Ishikawa (cell line): ENCODE data around the gene RHBDD3.

ENCODE experiments used
- CEBPB ChIP-seq: IDR thresholded peaks from 2 replicates; pipeline ENCODE4 v1.6.1; 2012
- CREB1 ChIP-seq: IDR thresholded peaks from 2 replicates; pipeline ENCODE4 v1.6.1; 2012; ENCODE audit warnings: low read depth
- EGR1 ChIP-seq: IDR thresholded peaks from 2 replicates; pipeline ENCODE4 v1.6.1; 2012
- EP300 ChIP-seq: IDR thresholded peaks from 2 replicates; pipeline ENCODE4 v1.6.1; 2012; ENCODE audit warnings: borderline replicate concordance
- FOXM1 ChIP-seq: IDR thresholded peaks from 2 replicates; pipeline ENCODE4 v1.6.1; 2012; ENCODE audit warnings: low read depth, borderline replicate concordance
- RAD21 ChIP-seq: IDR thresholded peaks from 2 replicates; pipeline ENCODE4 v1.6.1; 2012; ENCODE audit warnings: low read depth
- TAF1 ChIP-seq: IDR thresholded peaks from 2 replicates; pipeline ENCODE4 v1.6.1; 2012; ENCODE audit warnings: low read depth, mild to moderate bottlenecking
- TCF12 ChIP-seq: IDR thresholded peaks from 2 replicates; pipeline ENCODE4 v1.6.1; 2012; ENCODE audit warnings: low read depth
- YY1 ChIP-seq: IDR thresholded peaks from 2 replicates; pipeline ENCODE4 v1.6.1; 2012; ENCODE audit warnings: low read depth
- ZBTB7A ChIP-seq: IDR thresholded peaks from 2 replicates; pipeline ENCODE4 v1.6.1; 2012; ENCODE audit warnings: low read depth
- TF ChIP-seq, protein P1 (sequence below): IDR thresholded peaks from 2 replicates; pipeline ENCODE4 v1.6.1; 2012
- TF ChIP-seq, protein P2 (sequence below): IDR thresholded peaks from 2 replicates; pipeline ENCODE4 v1.6.1; 2012
- TF ChIP-seq, protein P3 (sequence below): IDR thresholded peaks from 2 replicates; pipeline ENCODE4 v1.6.1; 2012; ENCODE audit warnings: low read depth, mild to moderate bottlenecking

- no peak for TF ChIP-seq YY1
- TF ChIP-seq, protein P1, sequence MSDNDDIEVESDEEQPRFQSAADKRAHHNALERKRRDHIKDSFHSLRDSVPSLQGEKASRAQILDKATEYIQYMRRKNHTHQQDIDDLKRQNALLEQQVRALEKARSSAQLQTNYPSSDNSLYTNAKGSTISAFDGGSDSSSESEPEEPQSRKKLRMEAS = no peak
- no peak for TF ChIP-seq TAF1
- no peak for TF ChIP-seq ZBTB7A
- no peak for TF ChIP-seq FOXM1
- no peak for TF ChIP-seq RAD21
- TF ChIP-seq, protein P2, sequence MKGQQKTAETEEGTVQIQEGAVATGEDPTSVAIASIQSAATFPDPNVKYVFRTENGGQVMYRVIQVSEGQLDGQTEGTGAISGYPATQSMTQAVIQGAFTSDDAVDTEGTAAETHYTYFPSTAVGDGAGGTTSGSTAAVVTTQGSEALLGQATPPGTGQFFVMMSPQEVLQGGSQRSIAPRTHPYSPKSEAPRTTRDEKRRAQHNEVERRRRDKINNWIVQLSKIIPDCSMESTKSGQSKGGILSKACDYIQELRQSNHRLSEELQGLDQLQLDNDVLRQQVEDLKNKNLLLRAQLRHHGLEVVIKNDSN = no peak
- TF ChIP-seq EGR1 = no peak
- no peak for TF ChIP-seq EP300
- TF ChIP-seq, protein P3, sequence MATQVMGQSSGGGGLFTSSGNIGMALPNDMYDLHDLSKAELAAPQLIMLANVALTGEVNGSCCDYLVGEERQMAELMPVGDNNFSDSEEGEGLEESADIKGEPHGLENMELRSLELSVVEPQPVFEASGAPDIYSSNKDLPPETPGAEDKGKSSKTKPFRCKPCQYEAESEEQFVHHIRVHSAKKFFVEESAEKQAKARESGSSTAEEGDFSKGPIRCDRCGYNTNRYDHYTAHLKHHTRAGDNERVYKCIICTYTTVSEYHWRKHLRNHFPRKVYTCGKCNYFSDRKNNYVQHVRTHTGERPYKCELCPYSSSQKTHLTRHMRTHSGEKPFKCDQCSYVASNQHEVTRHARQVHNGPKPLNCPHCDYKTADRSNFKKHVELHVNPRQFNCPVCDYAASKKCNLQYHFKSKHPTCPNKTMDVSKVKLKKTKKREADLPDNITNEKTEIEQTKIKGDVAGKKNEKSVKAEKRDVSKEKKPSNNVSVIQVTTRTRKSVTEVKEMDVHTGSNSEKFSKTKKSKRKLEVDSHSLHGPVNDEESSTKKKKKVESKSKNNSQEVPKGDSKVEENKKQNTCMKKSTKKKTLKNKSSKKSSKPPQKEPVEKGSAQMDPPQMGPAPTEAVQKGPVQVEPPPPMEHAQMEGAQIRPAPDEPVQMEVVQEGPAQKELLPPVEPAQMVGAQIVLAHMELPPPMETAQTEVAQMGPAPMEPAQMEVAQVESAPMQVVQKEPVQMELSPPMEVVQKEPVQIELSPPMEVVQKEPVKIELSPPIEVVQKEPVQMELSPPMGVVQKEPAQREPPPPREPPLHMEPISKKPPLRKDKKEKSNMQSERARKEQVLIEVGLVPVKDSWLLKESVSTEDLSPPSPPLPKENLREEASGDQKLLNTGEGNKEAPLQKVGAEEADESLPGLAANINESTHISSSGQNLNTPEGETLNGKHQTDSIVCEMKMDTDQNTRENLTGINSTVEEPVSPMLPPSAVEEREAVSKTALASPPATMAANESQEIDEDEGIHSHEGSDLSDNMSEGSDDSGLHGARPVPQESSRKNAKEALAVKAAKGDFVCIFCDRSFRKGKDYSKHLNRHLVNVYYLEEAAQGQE = no peak
- TF ChIP-seq CREB1 = no peak
- no peak for TF ChIP-seq CEBPB
- TF ChIP-seq TCF12 = no peak
Observed at GRCh38 chr22:29258407-29259252, 9.2 kb downstream of the RHBDD3 start.
